HG03520 (cell line): ENCODE measurements around the gene UQCRH.
"Not testable (repeated sequence)": the region's sequence is repeated elsewhere in the genome, so short reads cannot be mapped to it uniquely, and the experiment has no call there.

ENCODE experiments used
- ATAC-seq: cut with Tn5 transposase; IDR thresholded peaks from one replicate; pipeline ENCODE4 v1.9.1; 2021; ENCODE audit warnings: mild to moderate bottlenecking, moderate library complexity; ENCODE audit not compliant: unreplicated experiment

The UQCRH gene

GRCh38 chr1:46298387-46298786, 5.1 kb upstream of the UQCRH start:
- no peak for ATAC-seq

GRCh38 chr1:46300673-46301405, 2.7 kb upstream of the UQCRH start:
- ATAC-seq: no peak

GRCh38 chr1:46301406-46301807, 2.1 kb upstream of the UQCRH start:
- ATAC-seq: no peak

- no peak for ATAC-seq
Observed at GRCh38 chr1:46301808-46302640, 1.5 kb upstream of the UQCRH start.

GRCh38 chr1:46302641-46303037, 859 bp upstream of the UQCRH start:
- ATAC-seq: peak; percentile 1

- ATAC-seq: no peak
Observed at GRCh38 chr1:46303872-46304326, 401 bp downstream of the UQCRH start.

- no peak for ATAC-seq
Observed at GRCh38 chr1:46306159-46306530, 2.6 kb downstream of the UQCRH start.

GRCh38 chr1:46309401-46310159, 6.1 kb downstream of the UQCRH start:
- no peak for ATAC-seq

GRCh38 chr1:46310321-46310720, 6.8 kb downstream of the UQCRH start:
- ATAC-seq: no peak

- no peak for ATAC-seq
Observed at GRCh38 chr1:46315669-46316403, 12.3 kb downstream of the UQCRH start.

- ATAC-seq: no peak
Observed at GRCh38 chr1:46317323-46317722, 13.8 kb downstream of the UQCRH start.

GRCh38 chr1:46319301-46319700, 15.8 kb downstream of the UQCRH start:
- not testable (repeated sequence) for ATAC-seq

- not testable (repeated sequence) for ATAC-seq
Observed at GRCh38 chr1:46319960-46320914, 16.7 kb downstream of the UQCRH start.

GRCh38 chr1:46322191-46322590, 18.7 kb downstream of the UQCRH start:
- ATAC-seq: not testable (repeated sequence)

- ATAC-seq: not testable (repeated sequence)
Observed at GRCh38 chr1:46325285-46326076, 22.0 kb downstream of the UQCRH start.

GRCh38 chr1:46328182-46328581, 24.7 kb downstream of the UQCRH start:
- ATAC-seq: not testable (repeated sequence)

GRCh38 chr1:46329807-46330206, 26.3 kb downstream of the UQCRH start:
- ATAC-seq: not testable (repeated sequence)

GRCh38 chr1:46330381-46330780, 26.9 kb downstream of the UQCRH start:
- not testable (repeated sequence) for ATAC-seq
